GM10266 (cell line): ENCODE data around the gene INSIG1.

Experiments
- DNase-seq: peaks from one replicate; pipeline ENCODE4 v3.0.0; 2012; ENCODE audit errors: extremely low spot score
- TF ChIP-seq, protein P1 (sequence below): IDR thresholded peaks from 2 replicates; pipeline ENCODE4 v1.5.1; 2012; ENCODE audit warnings: mild to moderate bottlenecking, low read depth; ENCODE audit not compliant: control insufficient read depth, insufficient read depth; ENCODE audit errors: missing control alignments

INSIG1 gene

DNA sequence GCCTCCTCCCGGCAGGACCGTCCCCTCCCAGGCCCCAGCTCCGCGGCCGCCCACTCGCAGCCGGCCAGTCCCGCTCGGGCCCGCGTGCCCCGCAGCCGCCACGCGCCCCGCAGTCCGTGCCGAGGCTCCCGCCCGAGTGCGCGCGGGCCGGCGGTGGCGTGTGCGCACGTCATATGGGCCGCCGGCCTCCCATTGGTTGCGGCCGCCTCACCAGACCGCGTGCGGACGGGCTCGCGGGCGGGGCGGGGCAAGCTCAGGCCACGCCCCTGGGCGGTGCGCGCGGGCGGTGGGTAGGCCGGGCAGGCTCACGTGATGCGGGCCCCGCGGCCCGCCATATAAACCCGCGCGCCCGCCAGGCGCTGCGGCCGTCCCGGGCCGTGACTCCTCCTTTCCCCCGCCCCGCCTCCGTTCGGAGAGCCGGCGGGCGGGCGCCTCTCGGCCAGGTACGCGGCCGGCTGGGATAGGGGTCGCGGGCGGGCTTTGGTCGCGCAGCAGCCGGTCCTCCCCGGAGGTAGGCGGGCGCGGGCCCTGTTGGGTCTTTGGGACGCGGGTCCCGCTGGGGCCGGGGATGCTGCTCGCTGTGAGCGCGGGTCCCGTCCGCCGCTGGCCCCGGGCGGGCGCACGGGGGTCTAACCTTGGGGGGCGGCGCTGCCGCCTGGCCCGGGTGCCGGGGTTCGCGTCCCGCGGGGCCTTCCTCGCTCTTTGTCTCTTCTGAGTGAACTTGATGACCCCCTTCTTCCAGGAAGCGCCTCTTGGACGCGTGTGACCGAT lies at the start of gene INSIG1:
Gene INSIG1, plus strand, starts transcription at position 362 of the 771 bp plus-strand sequence. Its CDS starts 408 bp downstream, at position 770.
- TF ChIP-seq, protein P1, sequence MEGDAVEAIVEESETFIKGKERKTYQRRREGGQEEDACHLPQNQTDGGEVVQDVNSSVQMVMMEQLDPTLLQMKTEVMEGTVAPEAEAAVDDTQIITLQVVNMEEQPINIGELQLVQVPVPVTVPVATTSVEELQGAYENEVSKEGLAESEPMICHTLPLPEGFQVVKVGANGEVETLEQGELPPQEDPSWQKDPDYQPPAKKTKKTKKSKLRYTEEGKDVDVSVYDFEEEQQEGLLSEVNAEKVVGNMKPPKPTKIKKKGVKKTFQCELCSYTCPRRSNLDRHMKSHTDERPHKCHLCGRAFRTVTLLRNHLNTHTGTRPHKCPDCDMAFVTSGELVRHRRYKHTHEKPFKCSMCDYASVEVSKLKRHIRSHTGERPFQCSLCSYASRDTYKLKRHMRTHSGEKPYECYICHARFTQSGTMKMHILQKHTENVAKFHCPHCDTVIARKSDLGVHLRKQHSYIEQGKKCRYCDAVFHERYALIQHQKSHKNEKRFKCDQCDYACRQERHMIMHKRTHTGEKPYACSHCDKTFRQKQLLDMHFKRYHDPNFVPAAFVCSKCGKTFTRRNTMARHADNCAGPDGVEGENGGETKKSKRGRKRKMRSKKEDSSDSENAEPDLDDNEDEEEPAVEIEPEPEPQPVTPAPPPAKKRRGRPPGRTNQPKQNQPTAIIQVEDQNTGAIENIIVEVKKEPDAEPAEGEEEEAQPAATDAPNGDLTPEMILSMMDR: no peak
- DNase-seq: peak; percentile 99

DNA sequence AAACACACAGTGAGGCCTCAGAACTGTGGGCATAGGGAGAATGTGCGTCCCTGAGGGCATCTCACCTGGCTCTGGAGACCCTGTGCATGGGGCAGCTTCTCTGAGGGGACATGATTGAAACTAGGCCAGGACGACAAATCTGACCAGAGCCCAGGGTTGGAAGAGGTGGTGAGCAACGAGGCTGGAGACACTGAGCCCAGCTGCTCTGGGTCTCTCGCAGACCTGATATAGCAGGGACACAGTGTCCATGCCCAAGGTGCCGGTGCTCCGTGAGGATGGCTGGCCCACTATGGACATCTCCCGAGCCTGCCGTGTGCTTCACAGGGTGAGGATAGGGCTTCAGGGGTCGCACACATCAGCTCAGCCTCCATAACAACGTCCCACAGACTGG lies 49.3 kb upstream of the INSIG1 start:
- TF ChIP-seq, protein P1: no peak
- no peak for DNase-seq

DNA sequence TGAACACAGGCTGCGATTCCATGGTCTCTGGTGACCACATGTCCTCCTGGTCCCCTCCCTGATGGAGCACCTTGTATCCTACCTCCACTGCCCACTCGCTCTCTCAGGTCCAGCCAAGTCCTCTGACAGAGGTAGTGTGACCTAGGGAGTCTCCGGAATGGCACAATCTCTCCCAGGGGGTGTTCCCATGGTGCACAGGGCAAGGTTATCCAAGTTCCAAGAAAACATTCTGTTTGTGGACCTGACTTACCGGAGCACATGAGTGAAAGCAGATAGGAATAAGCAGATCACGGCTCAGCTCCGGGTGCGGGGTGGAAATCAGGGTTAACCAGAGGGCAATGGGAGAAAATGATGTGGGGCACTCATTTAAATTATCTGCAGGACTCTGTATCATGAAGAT lies 45.8 kb upstream of the INSIG1 start:
- TF ChIP-seq, protein P1: no peak
- DNase-seq: no peak

DNA sequence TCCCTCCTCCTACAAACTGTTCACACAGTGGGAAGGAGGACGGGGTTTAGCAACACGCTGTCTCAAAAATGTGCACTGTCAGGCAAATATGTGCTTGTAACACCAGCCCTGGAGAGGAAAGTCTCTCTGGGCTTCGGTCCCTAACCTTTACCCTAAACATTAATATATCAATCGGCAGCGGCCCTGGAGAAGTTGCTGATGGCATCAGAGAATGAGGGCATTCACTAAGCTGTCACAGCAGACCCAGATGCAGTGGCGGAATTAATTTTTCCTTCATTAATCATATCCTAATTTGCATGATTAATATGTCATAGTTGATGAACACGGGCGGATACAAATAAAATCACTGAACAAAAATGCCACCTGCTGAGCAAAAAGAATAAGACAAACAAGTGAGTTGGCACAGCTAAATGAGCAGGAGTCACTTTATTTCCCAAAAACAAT lies 45.2 kb upstream of the INSIG1 start:
- TF ChIP-seq, protein P1: no peak
- DNase-seq: no peak

DNA sequence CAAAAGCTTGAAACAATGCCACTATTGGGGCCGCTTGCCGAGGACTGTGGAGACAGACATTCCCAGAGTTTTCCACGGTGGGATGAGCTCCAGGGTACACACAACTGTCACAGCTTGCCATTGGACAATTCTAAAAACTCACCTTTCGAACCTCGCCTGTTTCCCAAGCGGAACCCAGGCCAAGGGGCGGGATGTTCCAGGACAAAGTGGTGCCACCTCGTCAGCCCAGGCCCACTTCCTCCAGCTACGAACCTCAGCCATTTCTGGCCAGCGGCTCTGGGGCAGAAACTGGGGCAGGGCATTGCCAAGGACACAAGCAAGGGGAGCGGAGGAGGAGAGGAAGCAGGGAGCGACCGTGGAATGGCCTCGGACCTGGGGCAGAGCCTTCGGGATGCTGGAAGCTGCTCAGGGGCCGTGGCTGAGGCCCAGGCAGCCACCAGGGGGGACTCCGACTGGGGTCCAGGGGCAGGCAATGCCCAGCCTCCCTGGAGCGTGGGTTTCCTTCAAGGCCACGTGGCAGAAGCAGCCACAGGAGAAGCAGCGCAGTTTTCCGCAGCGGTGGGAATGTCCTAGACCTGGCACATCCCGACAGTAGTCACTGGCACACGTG lies 44.7 kb upstream of the INSIG1 start:
- DNase-seq: no peak
- TF ChIP-seq, protein P1: no peak

DNA sequence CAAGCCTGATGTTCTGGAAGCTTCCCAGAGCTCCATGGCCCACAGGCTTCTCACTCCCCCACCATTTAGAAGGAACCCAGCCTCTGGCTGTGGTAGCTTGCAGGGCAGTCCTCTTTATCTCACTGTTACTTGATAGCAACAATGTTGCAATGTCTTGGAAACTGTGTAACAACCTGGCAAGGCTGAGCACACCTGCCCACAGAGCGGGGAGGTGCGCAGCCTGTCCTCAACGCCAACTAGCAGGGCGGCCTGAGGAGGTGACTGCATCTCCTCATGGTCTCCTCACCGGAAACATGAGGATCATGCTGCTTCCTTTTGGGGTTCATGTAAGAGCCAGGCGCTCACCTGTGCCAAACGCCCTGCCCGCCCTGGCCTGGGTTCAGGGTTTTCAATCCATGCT lies 43.7 kb upstream of the INSIG1 start:
- DNase-seq: no peak
- TF ChIP-seq, protein P1: no peak

DNA sequence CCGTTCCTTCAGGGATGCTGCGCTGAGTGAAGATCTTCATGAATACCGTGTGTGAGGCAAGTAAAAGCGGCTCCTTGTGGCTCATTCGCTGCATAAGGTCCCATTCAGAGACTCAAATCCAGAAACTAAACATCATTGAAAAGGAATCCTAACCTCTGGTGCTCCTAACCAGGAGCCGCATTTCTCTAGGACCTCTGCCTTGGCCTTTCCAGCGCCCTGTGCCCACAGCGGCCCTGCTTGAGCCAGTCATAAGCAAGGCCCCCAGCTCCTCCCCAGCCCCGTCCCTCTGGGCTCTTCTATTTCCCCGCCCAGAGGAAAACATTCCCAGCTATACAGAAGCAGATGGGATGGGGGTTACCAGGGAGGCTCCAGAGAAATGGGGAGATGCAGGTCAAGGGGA lies 42.6 kb upstream of the INSIG1 start:
- TF ChIP-seq, protein P1: no peak
- DNase-seq: no peak
